Measurements from ENCODE around the gene PLCL2.

The PLCL2 gene

GRCh38 chr3:17075907-17076306 is 191.2 kb downstream of the PLCL2 start:
- Mint-ChIP-seq H3K4me3 (no peak overlapping the region), H3K27me3 (no peaks in the 10 kb centered on the region), H3K9me3 (no peaks in the 10 kb centered on the region), H3K4me1 (peaks cover 51% of the 10 kb centered on the region), H3K27ac (ENCODE audit: low read depth) (peak overlapping the region; percentile 78), H3K36me3 (ENCODE audit: insufficient read depth) (peaks cover 30% of the 10 kb centered on the region)
- no peak for DNase-seq (ENCODE audit: low spot score in 2 of 2)
- ATAC-seq (replicated peaks; ENCODE audit: extremely low read depth, poor library complexity, severe bottlenecking): no peak

- peak overlapping the region; percentile 78 for H3K27ac Mint-ChIP-seq (ENCODE audit: low read depth)
- no peaks in the 10 kb centered on the region for H3K27me3 Mint-ChIP-seq
- no peak for DNase-seq (ENCODE audit: low spot score in 2 of 2)
- no peaks in the 10 kb centered on the region for H3K9me3 Mint-ChIP-seq
- no peak overlapping the region for H3K4me3 Mint-ChIP-seq
- ATAC-seq (replicated peaks; ENCODE audit: extremely low read depth, poor library complexity, severe bottlenecking): no peak
- peaks cover 29% of the 10 kb centered on the region for H3K36me3 Mint-ChIP-seq (ENCODE audit: insufficient read depth)
- peaks cover 51% of the 10 kb centered on the region for H3K4me1 Mint-ChIP-seq
Measured at GRCh38 chr3:17076940-17077605, 192.3 kb downstream of the PLCL2 start.

- Mint-ChIP-seq H3K36me3 (ENCODE audit: insufficient read depth) (peaks cover 30% of the 10 kb centered on the region), H3K27me3 (no peaks in the 10 kb centered on the region), H3K4me3 (no peak overlapping the region), H3K4me1 (peaks cover 51% of the 10 kb centered on the region), H3K9me3 (no peaks in the 10 kb centered on the region), H3K27ac (ENCODE audit: low read depth) (no peak overlapping the region)
- ATAC-seq (replicated peaks; ENCODE audit: extremely low read depth, poor library complexity, severe bottlenecking): no peak
- DNase-seq (ENCODE audit: low spot score in 2 of 2): no peak
Measured at GRCh38 chr3:17077606-17078005, 192.9 kb downstream of the PLCL2 start.

- Mint-ChIP-seq H3K36me3 (ENCODE audit: insufficient read depth) (peaks cover 34% of the 10 kb centered on the region), H3K27ac (ENCODE audit: low read depth) (no peak overlapping the region), H3K4me1 (peaks cover 51% of the 10 kb centered on the region), H3K9me3 (no peaks in the 10 kb centered on the region), H3K27me3 (no peaks in the 10 kb centered on the region), H3K4me3 (no peak overlapping the region)
- no peak for ATAC-seq (replicated peaks; ENCODE audit: extremely low read depth, poor library complexity, severe bottlenecking)
- no peak for DNase-seq (ENCODE audit: low spot score in 2 of 2)
Measured at GRCh38 chr3:17078926-17079465, 194.2 kb downstream of the PLCL2 start.

GRCh38 chr3:17079933-17080332 is 195.2 kb downstream of the PLCL2 start:
- no peak overlapping the region for H3K27ac Mint-ChIP-seq (ENCODE audit: low read depth)
- no peak for DNase-seq (ENCODE audit: low spot score in 2 of 2)
- H3K27me3 Mint-ChIP-seq: no peaks in the 10 kb centered on the region
- ATAC-seq (replicated peaks; ENCODE audit: extremely low read depth, poor library complexity, severe bottlenecking): no peak
- peaks cover 35% of the 10 kb centered on the region for H3K36me3 Mint-ChIP-seq (ENCODE audit: insufficient read depth)
- H3K4me1 Mint-ChIP-seq: peaks cover 42% of the 10 kb centered on the region
- no peak overlapping the region for H3K4me3 Mint-ChIP-seq
- H3K9me3 Mint-ChIP-seq: no peaks in the 10 kb centered on the region

- Mint-ChIP-seq H3K27ac (ENCODE audit: low read depth) (no peak overlapping the region), H3K36me3 (ENCODE audit: insufficient read depth) (peaks cover 32% of the 10 kb centered on the region), H3K9me3 (no peaks in the 10 kb centered on the region), H3K27me3 (no peaks in the 10 kb centered on the region), H3K4me1 (peaks cover 34% of the 10 kb centered on the region), H3K4me3 (no peak overlapping the region)
- DNase-seq (ENCODE audit: low spot score in 2 of 2) (no peak), ATAC-seq (replicated peaks; ENCODE audit: extremely low read depth, poor library complexity, severe bottlenecking) (no peak)
Measured at GRCh38 chr3:17081520-17081919, 196.8 kb downstream of the PLCL2 start.

GRCh38 chr3:17087509-17087908 is 202.8 kb downstream of the PLCL2 start:
- peak; percentile 53 for ATAC-seq (replicated peaks; ENCODE audit: extremely low read depth, poor library complexity, severe bottlenecking)
- Mint-ChIP-seq H3K36me3 (ENCODE audit: insufficient read depth) (peaks cover 35% of the 10 kb centered on the region), H3K27me3 (no peaks in the 10 kb centered on the region), H3K4me1 (peaks cover 55% of the 10 kb centered on the region), H3K4me3 (peak overlapping the region; percentile 15), H3K27ac (ENCODE audit: low read depth) (no peak overlapping the region), H3K9me3 (no peaks in the 10 kb centered on the region)
- no peak for DNase-seq (ENCODE audit: low spot score in 2 of 2)

- Mint-ChIP-seq H3K4me3 (peak overlapping the region; percentile 50), H3K27me3 (no peaks in the 10 kb centered on the region), H3K27ac (ENCODE audit: low read depth) (peak overlapping the region; percentile 91), H3K36me3 (ENCODE audit: insufficient read depth) (peaks cover 32% of the 10 kb centered on the region), H3K4me1 (peaks cover 54% of the 10 kb centered on the region), H3K9me3 (no peaks in the 10 kb centered on the region)
- no peak for DNase-seq (ENCODE audit: low spot score in 2 of 2)
- ATAC-seq (replicated peaks; ENCODE audit: extremely low read depth, poor library complexity, severe bottlenecking): no peak
Measured at GRCh38 chr3:17088017-17088416, 203.3 kb downstream of the PLCL2 start.

GRCh38 chr3:17088602-17089313 is 204.0 kb downstream of the PLCL2 start:
- Mint-ChIP-seq H3K4me1 (peaks cover 47% of the 10 kb centered on the region), H3K27ac (ENCODE audit: low read depth) (peak overlapping the region; percentile 91), H3K4me3 (peak overlapping the region; percentile 50)

GRCh38 chr3:17089314-17089700 is 204.6 kb downstream of the PLCL2 start:
- peak overlapping the region; percentile 91 for H3K27ac Mint-ChIP-seq (ENCODE audit: low read depth)
- H3K4me3 Mint-ChIP-seq: peak overlapping the region; percentile 50
- no peaks in the 10 kb centered on the region for H3K27me3 Mint-ChIP-seq
- H3K36me3 Mint-ChIP-seq (ENCODE audit: insufficient read depth): peaks cover 26% of the 10 kb centered on the region
- no peak for DNase-seq (ENCODE audit: low spot score in 2 of 2)
- H3K9me3 Mint-ChIP-seq: no peaks in the 10 kb centered on the region
- peaks cover 47% of the 10 kb centered on the region for H3K4me1 Mint-ChIP-seq
- ATAC-seq (replicated peaks; ENCODE audit: extremely low read depth, poor library complexity, severe bottlenecking): no peak

More at GRCh38 chr3:17088602-17089313, 204.0 kb downstream of the PLCL2 start:
- ATAC-seq (replicated peaks; ENCODE audit: extremely low read depth, poor library complexity, severe bottlenecking) (peak; percentile 94), DNase-seq (ENCODE audit: low spot score in 2 of 2) (peak in 1 of 2 donors; percentile 44)
- Mint-ChIP-seq H3K27me3 (no peaks in the 10 kb centered on the region), H3K9me3 (no peaks in the 10 kb centered on the region), H3K36me3 (ENCODE audit: insufficient read depth) (peaks cover 26% of the 10 kb centered on the region)

GRCh38 chr3:17090280-17090983 is 205.7 kb downstream of the PLCL2 start:
- Mint-ChIP-seq H3K27me3 (no peaks in the 10 kb centered on the region), H3K27ac (ENCODE audit: low read depth) (no peak overlapping the region), H3K36me3 (ENCODE audit: insufficient read depth) (peaks cover 25% of the 10 kb centered on the region), H3K9me3 (no peaks in the 10 kb centered on the region), H3K4me1 (peaks cover 47% of the 10 kb centered on the region), H3K4me3 (no peak overlapping the region)
- ATAC-seq (replicated peaks; ENCODE audit: extremely low read depth, poor library complexity, severe bottlenecking) (no peak), DNase-seq (ENCODE audit: low spot score in 2 of 2) (no peak)

GRCh38 chr3:17091910-17092582 is 207.3 kb downstream of the PLCL2 start:
- ATAC-seq (replicated peaks; ENCODE audit: extremely low read depth, poor library complexity, severe bottlenecking) (no peak), DNase-seq (ENCODE audit: low spot score in 2 of 2) (no peak)
- peaks cover 23% of the 10 kb centered on the region for H3K36me3 Mint-ChIP-seq (ENCODE audit: insufficient read depth)
- no peaks in the 10 kb centered on the region for H3K9me3 Mint-ChIP-seq
- peaks cover 33% of the 10 kb centered on the region for H3K4me1 Mint-ChIP-seq
- H3K27ac Mint-ChIP-seq (ENCODE audit: low read depth): no peak overlapping the region
- H3K27me3 Mint-ChIP-seq: no peaks in the 10 kb centered on the region
- no peak overlapping the region for H3K4me3 Mint-ChIP-seq

Data from central memory CD8-positive, alpha-beta T cell (primary cell).